ENCODE results near the gene KAT8. TPM values are rescaled to one million over a fixed set of nuclear protein-coding genes. Genes with fewer than 3 reads are reported as not detected.
"Not testable (repeated sequence)": the region's sequence is repeated elsewhere in the genome, so short reads cannot be mapped to it uniquely, and the experiment has no call there.

The KAT8 gene
- total RNA-seq, 1 donor from 2014 or later = 93.7 TPM

- no peaks in the 10 kb centered on the region for H3K27me3 Mint-ChIP-seq
- no peak overlapping the region for H3K4me3 Mint-ChIP-seq
- no peak overlapping the region for H3K27ac Mint-ChIP-seq
- no peak for ATAC-seq (ENCODE audit: low read depth)
- POLR2A ChIA-PET = interaction anchor here (1.1 to 1.4 kb wide), 2 partner anchors 17 to 26 kb away, joined by 4 to 5 read pairs; partner anchors contain the start of genes KAT8, ZNF646 and ZNF668
- intact Hi-C loops (cut with micrococcal nuclease) = no loop called here
- peaks cover 11% of the 10 kb centered on the region for H3K4me1 Mint-ChIP-seq
- H3K9me3 Mint-ChIP-seq = no peaks in the 10 kb centered on the region
- TF ChIP-seq, protein P1, sequence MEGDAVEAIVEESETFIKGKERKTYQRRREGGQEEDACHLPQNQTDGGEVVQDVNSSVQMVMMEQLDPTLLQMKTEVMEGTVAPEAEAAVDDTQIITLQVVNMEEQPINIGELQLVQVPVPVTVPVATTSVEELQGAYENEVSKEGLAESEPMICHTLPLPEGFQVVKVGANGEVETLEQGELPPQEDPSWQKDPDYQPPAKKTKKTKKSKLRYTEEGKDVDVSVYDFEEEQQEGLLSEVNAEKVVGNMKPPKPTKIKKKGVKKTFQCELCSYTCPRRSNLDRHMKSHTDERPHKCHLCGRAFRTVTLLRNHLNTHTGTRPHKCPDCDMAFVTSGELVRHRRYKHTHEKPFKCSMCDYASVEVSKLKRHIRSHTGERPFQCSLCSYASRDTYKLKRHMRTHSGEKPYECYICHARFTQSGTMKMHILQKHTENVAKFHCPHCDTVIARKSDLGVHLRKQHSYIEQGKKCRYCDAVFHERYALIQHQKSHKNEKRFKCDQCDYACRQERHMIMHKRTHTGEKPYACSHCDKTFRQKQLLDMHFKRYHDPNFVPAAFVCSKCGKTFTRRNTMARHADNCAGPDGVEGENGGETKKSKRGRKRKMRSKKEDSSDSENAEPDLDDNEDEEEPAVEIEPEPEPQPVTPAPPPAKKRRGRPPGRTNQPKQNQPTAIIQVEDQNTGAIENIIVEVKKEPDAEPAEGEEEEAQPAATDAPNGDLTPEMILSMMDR (IDR thresholded peaks at IDR 0.05) = no peak
- CTCF ChIA-PET = no interaction called here
- DNase-seq = no peak
- H3K36me3 Mint-ChIP-seq (ENCODE audit: low read depth) = no peaks in the 10 kb centered on the region
These were observed 17.4 kb upstream of the KAT8 start for GRCh38 chr16:31099860-31100638.

DNA sequence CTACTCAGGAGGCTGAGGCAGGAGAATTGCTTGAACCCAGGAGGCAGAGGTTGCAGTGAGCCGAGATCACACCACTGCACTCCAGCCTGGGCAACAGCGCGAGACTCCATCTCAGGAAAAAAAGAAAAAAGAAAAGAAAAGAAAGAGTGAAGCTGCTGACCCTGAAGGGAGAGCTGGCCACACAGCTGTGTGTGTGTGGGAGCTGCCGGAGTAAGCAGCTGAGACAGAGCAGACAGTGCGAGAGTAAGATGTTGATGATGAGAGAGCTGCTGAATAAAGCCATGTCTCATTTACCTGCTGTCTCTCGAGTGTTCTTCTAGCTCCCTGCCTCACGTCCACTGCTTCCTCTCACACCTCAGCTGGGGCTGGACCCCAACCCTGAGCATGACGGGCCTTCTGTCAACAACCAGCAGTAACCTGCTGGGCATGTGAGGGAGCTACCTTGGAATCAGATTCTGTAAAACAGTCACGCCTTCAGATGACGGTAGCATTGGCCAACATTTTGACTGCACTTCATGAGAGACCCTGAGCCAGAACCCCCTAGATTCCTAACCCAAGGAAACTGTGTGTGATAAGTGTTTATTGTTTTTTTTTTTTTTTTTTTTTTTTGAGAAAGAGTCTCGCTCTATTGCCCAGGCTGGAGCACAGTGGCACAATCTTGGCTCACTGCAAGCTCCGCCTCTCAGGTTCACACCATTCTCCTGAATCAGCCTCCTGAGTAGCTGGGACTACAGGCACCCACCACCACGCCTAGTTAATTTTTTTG, 16.4 kb upstream of the KAT8 start:
- H3K4me1 Mint-ChIP-seq; H3K36me3 Mint-ChIP-seq (ENCODE audit: low read depth); H3K27ac Mint-ChIP-seq; DNase-seq; intact Hi-C loops (cut with micrococcal nuclease); H3K9me3 Mint-ChIP-seq; ATAC-seq (ENCODE audit: low read depth); H3K27me3 Mint-ChIP-seq; H3K4me3 Mint-ChIP-seq: not testable (repeated sequence)
- POLR2A ChIA-PET = interaction anchor here (1.1 to 1.4 kb wide), 2 partner anchors 16 to 27 kb away, joined by 4 to 5 read pairs; partner anchors contain the start of genes KAT8, ZNF646 and ZNF668
- CTCF ChIA-PET = interaction anchor here (0.8 kb wide), 1 partner anchor 42 kb away, joined by 3 read pairs; no protein-coding TSS in a partner anchor

DNA sequence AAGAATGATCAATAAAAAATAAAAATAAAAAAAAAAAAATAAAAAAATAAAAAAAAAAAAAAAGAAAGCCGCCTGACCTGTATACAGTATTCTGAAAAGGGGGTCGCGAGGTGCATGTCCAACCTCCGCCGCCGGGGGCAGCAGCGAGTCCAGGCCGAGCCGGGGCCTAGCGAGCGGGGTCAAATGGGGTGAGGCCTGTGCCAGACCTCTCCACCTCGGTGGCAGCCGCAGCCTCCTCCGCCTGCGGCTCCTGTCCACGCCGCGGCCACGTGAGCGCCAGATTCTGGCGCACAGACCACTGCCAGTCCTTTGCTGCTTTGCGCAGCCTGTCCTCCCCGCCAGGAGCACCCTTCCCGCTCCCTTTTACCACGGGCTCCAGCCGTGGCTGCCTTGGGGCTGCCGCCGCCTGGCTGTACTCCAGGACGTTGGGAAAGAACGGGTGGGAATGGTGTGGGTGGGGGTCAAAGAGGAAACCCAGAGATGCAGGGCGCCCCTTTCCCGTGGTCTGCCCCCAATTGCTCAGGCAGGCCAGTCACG, 11.7 kb upstream of the KAT8 start:
- intact Hi-C loops (cut with micrococcal nuclease) = loop anchor here (5.0 kb wide), 1 partner anchor 762 kb away; no protein-coding TSS in a partner anchor
- ChIA-PET POLR2A (no interaction called here), CTCF (no interaction called here)
- Mint-ChIP-seq H3K27ac (peak overlapping the region; percentile 10), H3K27me3 (no peaks in the 10 kb centered on the region), H3K9me3 (no peaks in the 10 kb centered on the region), H3K4me3 (peak overlapping the region; percentile 61), H3K36me3 (ENCODE audit: low read depth) (peaks cover 14% of the 10 kb centered on the region), H3K4me1 (peaks cover 19% of the 10 kb centered on the region)
- TF ChIP-seq, protein P1 (IDR thresholded peaks at IDR 0.05) = peak; percentile 45
- ATAC-seq (ENCODE audit: low read depth) = peak; percentile 90
- DNase-seq = peak; percentile 85

DNA sequence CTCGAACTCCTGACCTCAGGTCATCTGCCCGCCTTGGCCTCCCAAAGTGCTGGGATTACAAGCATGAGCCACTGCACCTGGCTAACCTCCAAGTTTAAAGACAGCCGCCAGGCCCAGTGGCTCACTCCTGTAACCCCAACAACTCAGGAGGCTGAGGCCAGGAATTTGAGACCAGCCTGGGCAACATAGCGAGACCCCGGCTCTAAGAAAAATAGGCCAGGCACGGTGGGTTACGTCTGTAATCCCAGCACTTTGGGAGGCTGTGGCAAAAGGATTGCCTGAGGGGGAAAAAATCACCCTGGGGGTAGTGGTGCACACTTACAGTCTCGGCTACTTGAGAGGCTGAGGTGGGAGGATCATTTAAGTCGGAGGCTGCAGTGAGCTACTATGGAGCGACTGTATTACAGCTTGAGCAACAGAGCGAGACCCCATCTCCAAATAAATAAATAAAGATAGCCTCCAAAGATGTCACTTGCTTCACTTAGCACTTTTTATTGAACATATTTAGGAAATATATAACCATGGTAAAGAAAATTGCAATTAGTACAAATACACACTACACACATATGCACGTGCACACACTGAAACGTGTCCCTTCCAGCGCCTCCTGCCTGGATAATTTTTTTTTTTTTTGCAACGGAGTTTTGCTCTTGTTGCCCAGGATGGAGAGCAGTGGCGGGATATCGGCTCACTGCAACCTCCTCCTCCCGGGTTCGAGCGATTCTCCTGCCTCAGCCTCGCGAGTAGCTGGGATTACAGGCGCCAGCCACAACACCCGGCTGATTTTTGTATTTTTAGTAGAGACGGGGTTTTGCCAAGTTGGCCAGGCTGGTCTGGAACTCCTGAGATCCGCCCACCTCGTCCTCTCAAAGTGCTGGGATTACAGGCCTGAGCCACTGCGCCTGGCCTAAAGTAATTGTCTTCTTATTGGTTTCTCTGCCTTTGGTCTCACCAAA, 10.7 kb upstream of the KAT8 start:
- ATAC-seq (ENCODE audit: low read depth) (no peak), DNase-seq (no peak)
- H3K27ac Mint-ChIP-seq = no peak overlapping the region
- CTCF ChIA-PET = no interaction called here
- H3K27me3 Mint-ChIP-seq = no peaks in the 10 kb centered on the region
- TF ChIP-seq, protein P1 (IDR thresholded peaks at IDR 0.05) = no peak
- intact Hi-C loops (cut with micrococcal nuclease) = loop anchor here (5.0 kb wide), 1 partner anchor 761 kb away; no protein-coding TSS in a partner anchor
- no peak overlapping the region for H3K4me3 Mint-ChIP-seq
- no peaks in the 10 kb centered on the region for H3K9me3 Mint-ChIP-seq
- peaks cover 19% of the 10 kb centered on the region for H3K4me1 Mint-ChIP-seq
- peaks cover 22% of the 10 kb centered on the region for H3K36me3 Mint-ChIP-seq (ENCODE audit: low read depth)
- POLR2A ChIA-PET = interaction anchor here (1.6 kb wide), 1 partner anchor 11 kb away, joined by 13 read pairs; the partner anchor contains the start of gene KAT8

DNA sequence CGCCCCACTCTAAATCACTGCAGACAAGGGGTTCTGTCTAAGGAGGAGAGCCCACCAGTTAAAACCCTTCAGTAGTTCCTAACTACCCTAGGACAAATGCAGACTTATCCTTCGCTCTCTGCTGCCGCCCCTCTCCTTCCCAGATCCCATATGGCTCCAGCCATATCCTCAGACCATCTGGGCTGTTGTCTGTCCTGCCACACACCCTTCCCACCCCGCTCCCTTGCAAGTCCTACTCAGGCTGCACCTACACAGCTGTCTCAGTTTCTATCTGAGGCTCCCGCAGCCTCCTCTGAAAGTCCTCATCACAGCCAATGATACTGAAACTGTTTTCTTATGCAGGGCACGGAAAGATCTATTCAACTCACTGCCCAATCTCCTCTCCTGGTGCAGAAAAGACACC, 10.0 kb upstream of the KAT8 start:
- ATAC-seq (ENCODE audit: low read depth) (no peak), DNase-seq (no peak)
- H3K9me3 Mint-ChIP-seq = no peaks in the 10 kb centered on the region
- TF ChIP-seq, protein P1 (IDR thresholded peaks at IDR 0.05) = no peak
- H3K4me3 Mint-ChIP-seq = peak overlapping the region; percentile 83
- no peaks in the 10 kb centered on the region for H3K27me3 Mint-ChIP-seq
- POLR2A ChIA-PET = interaction anchor here (1.5 to 1.6 kb wide), 2 partner anchors 10 to 73 kb away, joined by 8 to 13 read pairs; partner anchors contain the start of genes FUS and KAT8
- no peak overlapping the region for H3K27ac Mint-ChIP-seq
- H3K36me3 Mint-ChIP-seq (ENCODE audit: low read depth) = peaks cover 28% of the 10 kb centered on the region
- peaks cover 19% of the 10 kb centered on the region for H3K4me1 Mint-ChIP-seq
- intact Hi-C loops (cut with micrococcal nuclease) = loop anchor here (5.0 kb wide), 1 partner anchor 760 kb away; no protein-coding TSS in a partner anchor
- CTCF ChIA-PET = interaction anchor here (1.1 kb wide), 1 partner anchor 50 kb away, joined by 5 read pairs; no protein-coding TSS in a partner anchor
